RWPE2 (cell line): ENCODE measurements around the gene DOCK9.

Experiments
- ATAC-seq: fragments of 200-7000 bp; cut with Tn5 transposase; 3 replicates; pipeline ENCODE4 v1.9.1; 2021; ENCODE audit warnings: low read depth
- DNase-seq: peaks from one replicate; pipeline ENCODE4 v3.0.0-alpha.2; 2020; ENCODE audit warnings: low spot score
- H3K27ac ChIP-seq: fragments of 450-650 bp; 2 replicates; pipeline ENCODE4 v1.5.1; 2017; ENCODE audit warnings: mild to moderate bottlenecking; ENCODE audit not compliant: poor library complexity, severe bottlenecking
- H3K27me3 ChIP-seq: fragments of 250-450 bp; sonication (Bioruptor Pico); 2 replicates; pipeline ENCODE4 v1.5.1; 2021; ENCODE audit warnings: mild to moderate bottlenecking, moderate library complexity; ENCODE audit not compliant: insufficient read depth, poor library complexity, severe bottlenecking
- H3K36me3 ChIP-seq: fragments of 250-450 bp; sonication (Bioruptor Pico); 2 replicates; pipeline ENCODE4 v1.5.1; 2020; ENCODE audit warnings: low read depth, mild to moderate bottlenecking, moderate library complexity
- H3K4me1 ChIP-seq: fragments of 250-450 bp; sonication (Bioruptor Pico); 2 replicates; pipeline ENCODE4 v1.5.1; 2021; ENCODE audit warnings: mild to moderate bottlenecking, moderate library complexity; ENCODE audit not compliant: insufficient read depth, poor library complexity, severe bottlenecking
- H3K4me3 ChIP-seq: fragments of 250-450 bp; sonication (Bioruptor Pico); 2 replicates; pipeline ENCODE4 v1.5.1; 2021; ENCODE audit warnings: mild to moderate bottlenecking, moderate library complexity; ENCODE audit not compliant: severe bottlenecking
- H3K9me3 ChIP-seq: fragments of 250-450 bp; sonication (Bioruptor Pico); 2 replicates; pipeline ENCODE4 v1.5.1; 2021; ENCODE audit warnings: mild to moderate bottlenecking, moderate library complexity; ENCODE audit not compliant: severe bottlenecking
- TF ChIP-seq, protein P1 (sequence below): fragments of 450-650 bp; IDR thresholded peaks from one replicate; pipeline ENCODE4 v1.5.1; 2017; ENCODE audit warnings: mild to moderate bottlenecking, moderate library complexity; ENCODE audit not compliant: poor library complexity, severe bottlenecking

DOCK9 gene

GRCh38 chr13:98947925-98948324, 29.9 kb downstream of the DOCK9 start:
- Histone ChIP-seq H3K4me3 (no peak overlapping the region), H3K4me1 (no peaks in the 10 kb centered on the region), H3K36me3 (no peaks in the 10 kb centered on the region), H3K9me3 (no peaks in the 10 kb centered on the region), H3K27ac (no peak overlapping the region), H3K27me3 (no peaks in the 10 kb centered on the region)
- ATAC-seq (no peak), DNase-seq (no peak)
- TF ChIP-seq, protein P1, sequence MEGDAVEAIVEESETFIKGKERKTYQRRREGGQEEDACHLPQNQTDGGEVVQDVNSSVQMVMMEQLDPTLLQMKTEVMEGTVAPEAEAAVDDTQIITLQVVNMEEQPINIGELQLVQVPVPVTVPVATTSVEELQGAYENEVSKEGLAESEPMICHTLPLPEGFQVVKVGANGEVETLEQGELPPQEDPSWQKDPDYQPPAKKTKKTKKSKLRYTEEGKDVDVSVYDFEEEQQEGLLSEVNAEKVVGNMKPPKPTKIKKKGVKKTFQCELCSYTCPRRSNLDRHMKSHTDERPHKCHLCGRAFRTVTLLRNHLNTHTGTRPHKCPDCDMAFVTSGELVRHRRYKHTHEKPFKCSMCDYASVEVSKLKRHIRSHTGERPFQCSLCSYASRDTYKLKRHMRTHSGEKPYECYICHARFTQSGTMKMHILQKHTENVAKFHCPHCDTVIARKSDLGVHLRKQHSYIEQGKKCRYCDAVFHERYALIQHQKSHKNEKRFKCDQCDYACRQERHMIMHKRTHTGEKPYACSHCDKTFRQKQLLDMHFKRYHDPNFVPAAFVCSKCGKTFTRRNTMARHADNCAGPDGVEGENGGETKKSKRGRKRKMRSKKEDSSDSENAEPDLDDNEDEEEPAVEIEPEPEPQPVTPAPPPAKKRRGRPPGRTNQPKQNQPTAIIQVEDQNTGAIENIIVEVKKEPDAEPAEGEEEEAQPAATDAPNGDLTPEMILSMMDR = no peak

GRCh38 chr13:98945863-98946605, 31.8 kb downstream of the DOCK9 start:
- H3K27ac ChIP-seq = no peak overlapping the region
- peak; percentile 42; the same call in 2 of the 3 replicates for ATAC-seq

GRCh38 chr13:98944336-98944735, 33.5 kb downstream of the DOCK9 start:
- TF ChIP-seq, protein P1 = no peak
- H3K9me3 ChIP-seq = no peaks in the 10 kb centered on the region
- H3K27ac ChIP-seq = no peak overlapping the region
- H3K36me3 ChIP-seq = no peaks in the 10 kb centered on the region
- DNase-seq (no peak), ATAC-seq (no peak)
- H3K27me3 ChIP-seq = no peaks in the 10 kb centered on the region
- no peak overlapping the region for H3K4me3 ChIP-seq
- H3K4me1 ChIP-seq = peaks cover 7% of the 10 kb centered on the region

More at GRCh38 chr13:98945863-98946605, 31.8 kb downstream of the DOCK9 start:
- peaks cover 7% of the 10 kb centered on the region for H3K4me1 ChIP-seq
- TF ChIP-seq, protein P1 = no peak
- H3K27me3 ChIP-seq = no peaks in the 10 kb centered on the region
- no peaks in the 10 kb centered on the region for H3K36me3 ChIP-seq
- H3K9me3 ChIP-seq = no peaks in the 10 kb centered on the region
- DNase-seq = no peak
- no peak overlapping the region for H3K4me3 ChIP-seq

DNA sequence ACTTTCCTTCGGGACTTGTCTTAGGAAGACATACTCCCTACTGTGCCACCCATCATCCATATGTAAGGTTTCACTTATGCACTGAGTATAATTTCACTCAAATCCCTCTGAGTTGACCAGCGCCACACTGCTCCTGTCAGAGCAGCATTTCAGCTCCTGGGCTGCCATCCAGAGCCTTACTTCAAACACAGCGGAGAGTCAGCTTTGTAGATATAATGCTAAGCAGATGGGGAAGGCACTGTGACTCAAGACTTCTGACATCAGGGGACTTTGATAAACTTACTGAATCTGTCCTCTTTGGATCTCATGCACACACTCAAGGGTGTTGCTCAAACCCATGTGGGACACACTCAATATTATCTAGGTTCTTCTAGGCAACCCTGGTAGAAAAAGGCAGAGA, 34.9 kb downstream of the DOCK9 start:
- Histone ChIP-seq H3K4me3 (no peak overlapping the region), H3K27ac (no peak overlapping the region), H3K4me1 (peaks cover 11% of the 10 kb centered on the region), H3K9me3 (no peaks in the 10 kb centered on the region), H3K36me3 (no peaks in the 10 kb centered on the region), H3K27me3 (no peaks in the 10 kb centered on the region)
- TF ChIP-seq, protein P1 = no peak
- no peak for ATAC-seq
- no peak for DNase-seq

DNA sequence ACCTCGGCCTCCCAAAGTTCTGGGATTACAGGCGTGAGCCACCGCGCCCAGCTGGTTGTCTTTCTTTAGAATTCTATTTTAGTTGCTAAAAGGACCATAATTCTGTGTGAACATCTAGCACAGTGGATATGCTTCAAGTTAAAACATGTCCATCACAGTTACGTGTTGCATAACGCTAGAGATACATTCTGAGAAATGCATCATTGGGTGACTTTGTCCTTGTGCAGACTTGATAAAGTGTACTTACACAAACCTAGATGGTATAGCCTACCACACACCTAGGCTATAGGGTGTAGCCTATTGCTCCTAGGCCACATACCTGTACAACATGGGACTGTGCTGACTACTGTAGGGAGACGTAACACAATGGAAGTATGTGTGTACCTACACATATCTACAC, 35.4 kb downstream of the DOCK9 start:
- H3K4me1 ChIP-seq = peaks cover 11% of the 10 kb centered on the region
- TF ChIP-seq, protein P1 = no peak
- no peaks in the 10 kb centered on the region for H3K36me3 ChIP-seq
- H3K27me3 ChIP-seq = no peaks in the 10 kb centered on the region
- H3K9me3 ChIP-seq = no peaks in the 10 kb centered on the region
- DNase-seq (no peak), ATAC-seq (peak; percentile 50; the same call in 1 of the 3 replicates)
- H3K27ac ChIP-seq = no peak overlapping the region
- H3K4me3 ChIP-seq = no peak overlapping the region
